AG20443 (cell line): Measurements from ENCODE around the gene OTP.

ENCODE experiments used
- DNase-seq: peaks from one replicate; pipeline ENCODE4 v3.0.0; 2012; ENCODE audit warnings: low spot score, mixed read lengths

OTP gene

GRCh38 chr5:77637998-77638762 lies at the start of gene OTP:
TSS of gene OTP (minus strand) at chr5:77638713. CDS start at chr5:77638549, 164 bp downstream.
- DNase-seq = no peak

GRCh38 chr5:77683171-77683732 lies 44.7 kb upstream of the OTP start:
- DNase-seq = no peak

DNA sequence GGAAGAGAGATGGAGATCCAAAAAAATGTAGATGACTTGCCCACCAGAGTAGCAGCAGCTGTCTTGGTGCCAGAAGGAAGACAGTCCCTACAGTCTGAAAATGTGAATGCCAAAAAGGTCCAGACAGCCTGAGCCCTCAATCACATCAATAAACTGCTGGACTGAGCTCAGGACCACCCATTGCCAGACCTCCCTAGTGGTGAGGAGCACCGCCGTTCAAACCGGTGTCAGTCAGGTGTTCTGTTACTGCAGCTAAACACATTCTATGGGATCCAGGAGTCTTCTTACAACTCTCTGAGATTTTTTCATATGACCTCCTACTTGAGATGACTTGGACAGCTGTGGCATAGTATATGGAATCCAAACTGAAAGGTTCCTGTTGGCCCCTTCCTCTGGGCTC lies 32.0 kb upstream of the OTP start:
- no peak for DNase-seq

- no peak for DNase-seq
Observed at GRCh38 chr5:77669677-77670076, 31.2 kb upstream of the OTP start.

GRCh38 chr5:77663090-77663863 lies 24.8 kb upstream of the OTP start:
- peak; percentile 41 for DNase-seq

GRCh38 chr5:77662635-77663034 lies 24.1 kb upstream of the OTP start:
- DNase-seq = no peak

DNA sequence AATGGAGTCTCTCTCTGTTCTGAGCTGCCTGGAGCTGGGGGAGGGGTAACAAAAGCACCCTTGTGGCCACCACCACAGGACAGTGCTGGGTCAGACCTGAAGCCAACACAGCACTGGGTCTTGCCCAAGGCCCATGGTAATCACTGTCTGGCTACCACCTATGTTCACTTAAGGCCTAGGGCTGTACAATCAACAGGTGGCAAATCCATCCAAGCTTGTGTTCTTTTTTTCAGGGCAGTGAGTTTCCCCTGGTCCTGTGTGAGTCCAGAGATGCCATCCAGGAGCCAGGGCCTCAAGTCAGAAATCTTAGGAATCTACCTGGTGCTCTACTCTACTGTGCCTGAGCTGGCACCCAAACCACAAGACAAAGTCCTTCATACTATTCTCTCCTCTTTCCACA lies 20.1 kb upstream of the OTP start:
- no peak for DNase-seq

DNA sequence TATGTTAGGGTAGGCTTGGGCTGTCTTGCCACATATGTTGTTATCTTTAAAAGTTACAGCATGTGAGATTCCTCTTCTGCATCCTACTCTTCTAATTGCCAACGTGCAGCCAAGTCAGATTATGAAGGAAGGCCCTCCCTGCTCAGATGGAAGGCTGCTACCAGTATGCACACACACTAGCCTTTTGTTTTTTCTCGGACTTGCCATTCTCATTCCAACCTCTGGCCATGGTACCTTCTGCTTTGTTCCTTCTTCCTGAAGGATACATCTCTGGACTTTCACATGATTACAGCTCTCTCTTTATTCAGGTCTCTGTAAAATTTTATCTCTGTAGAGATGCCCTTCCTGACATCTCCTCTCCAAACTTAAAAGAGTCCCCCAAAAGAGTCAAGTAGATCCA lies 12.8 kb upstream of the OTP start:
- DNase-seq = no peak

GRCh38 chr5:77650686-77651085 lies 12.2 kb upstream of the OTP start:
- DNase-seq = no peak

DNA sequence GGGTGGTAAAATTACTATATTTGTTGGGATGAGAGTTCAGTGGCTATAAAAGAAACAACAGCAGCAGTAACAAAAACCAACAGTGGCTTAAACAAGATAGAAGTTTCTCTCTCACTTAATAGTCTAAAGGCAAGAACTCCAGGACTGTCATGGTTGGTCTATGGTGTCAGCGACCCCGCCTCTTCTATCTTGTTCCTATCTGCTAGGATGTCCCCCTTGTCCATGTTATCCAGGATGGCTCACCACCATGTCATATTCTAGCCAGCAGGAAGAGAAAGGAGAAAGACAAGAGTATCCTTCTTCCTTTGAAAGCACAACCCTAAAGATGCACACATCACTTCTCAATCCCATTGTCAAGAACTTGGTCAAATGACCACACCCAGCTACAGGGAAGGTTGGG lies 11.3 kb upstream of the OTP start:
- no peak for DNase-seq

DNA sequence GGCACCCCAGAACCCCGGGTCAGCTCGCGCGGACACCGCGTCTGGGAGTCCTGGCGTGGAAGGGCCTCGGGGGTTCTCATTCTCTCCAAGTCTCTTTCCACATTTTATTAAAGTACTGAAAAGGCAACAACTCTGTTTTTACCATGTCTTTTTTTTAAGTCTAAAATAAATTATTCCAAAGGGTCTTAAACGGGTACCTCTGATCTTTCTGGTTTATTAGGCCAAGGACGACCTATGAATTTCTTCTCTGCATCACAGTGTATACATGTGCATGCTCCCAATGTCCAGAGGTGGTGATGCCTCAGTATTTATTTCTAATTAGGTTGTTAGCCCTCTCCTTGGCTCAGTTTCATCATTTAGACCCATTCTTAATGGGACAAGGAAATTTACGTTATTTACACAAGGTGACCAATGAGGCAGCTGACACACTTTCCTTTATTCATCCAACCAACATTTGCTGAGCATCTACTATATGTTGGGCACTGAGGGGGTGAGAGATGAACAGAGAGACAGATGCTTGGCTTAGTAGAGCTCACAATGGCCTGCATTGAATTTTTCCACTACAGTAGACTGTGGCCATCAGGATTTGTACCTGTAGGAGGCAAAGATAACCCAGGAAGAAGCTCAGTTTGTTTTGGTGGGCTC lies 7.6 kb upstream of the OTP start:
- DNase-seq = no peak

DNA sequence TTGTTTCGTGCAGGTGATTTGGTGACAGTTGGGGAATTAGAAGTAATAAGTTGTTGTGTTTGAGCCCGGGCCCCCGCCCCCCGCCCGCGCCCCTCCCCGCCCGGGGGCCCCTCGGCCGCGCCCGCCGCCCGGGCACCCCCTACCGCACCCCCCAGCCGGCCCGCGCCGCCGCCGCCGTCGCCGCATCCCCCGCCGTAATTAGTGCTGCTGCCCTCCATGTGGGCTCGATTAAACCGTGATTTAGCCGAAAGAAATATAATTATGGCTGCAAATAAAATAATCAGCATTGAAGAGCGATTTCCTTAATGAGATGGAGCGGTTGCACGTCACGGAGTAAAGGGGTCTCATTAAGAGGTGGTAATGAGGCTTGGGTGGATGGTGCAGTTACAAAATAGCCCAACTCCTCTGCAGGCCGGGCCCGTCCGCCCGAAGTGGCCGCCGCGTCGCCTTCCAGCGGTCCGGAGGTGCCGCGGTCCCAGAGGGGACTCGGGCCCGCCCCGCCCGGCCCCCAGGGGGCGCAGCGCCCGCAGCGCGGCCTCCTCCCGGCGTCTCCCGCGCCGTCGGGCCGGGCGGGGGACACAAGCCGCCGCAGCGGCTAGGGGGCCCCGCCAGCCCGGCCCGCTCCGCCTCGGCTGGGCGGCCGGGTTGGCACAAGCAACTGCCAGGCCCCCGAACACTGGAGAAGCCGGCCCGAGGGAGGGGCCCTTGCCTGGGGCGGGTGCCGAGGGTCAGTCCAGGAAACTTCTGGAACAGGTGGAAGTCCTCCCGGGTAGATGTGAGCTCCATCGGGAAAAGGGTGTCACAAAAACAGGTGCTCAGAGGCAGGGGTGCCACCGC lies 6.9 kb upstream of the OTP start:
- DNase-seq = peak; percentile 85

- DNase-seq = no peak
Observed at GRCh38 chr5:77644371-77645157, 6.1 kb upstream of the OTP start.

DNA sequence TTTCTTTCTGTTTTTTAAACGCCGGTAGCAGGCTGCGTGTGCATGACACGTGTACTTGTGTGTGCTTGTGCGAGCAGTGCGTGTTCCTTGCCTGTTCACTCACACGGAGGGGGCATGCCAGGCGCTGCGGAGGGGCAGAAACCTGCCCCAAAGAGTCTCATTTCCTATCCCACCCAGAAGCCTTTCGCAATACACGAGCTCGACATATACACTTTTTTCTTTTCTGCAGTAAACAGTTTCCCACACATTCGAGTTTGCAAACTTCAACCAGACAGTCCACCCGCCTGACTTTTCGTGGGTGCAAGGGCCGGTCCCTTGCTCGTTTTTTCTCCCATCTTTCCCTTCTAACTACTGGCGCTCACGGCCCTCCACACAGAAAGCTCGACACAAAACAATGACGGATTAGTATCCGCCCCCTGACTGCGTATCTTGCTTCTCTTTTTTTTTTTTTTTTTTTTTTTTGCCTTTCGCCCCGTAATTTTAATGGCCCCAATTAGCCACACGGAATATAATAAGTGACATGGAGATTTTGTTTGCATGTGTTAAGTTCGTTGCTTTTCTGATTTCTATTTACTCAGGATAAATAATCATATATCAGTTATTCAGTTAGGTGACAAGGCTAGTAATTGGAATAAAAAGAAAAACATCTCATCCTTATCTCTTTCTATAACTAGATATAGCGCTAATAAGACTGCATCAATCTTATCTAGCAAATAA lies 5.3 kb upstream of the OTP start:
- no peak for DNase-seq

GRCh38 chr5:77642738-77643653 lies 4.5 kb upstream of the OTP start:
- DNase-seq = no peak

DNA sequence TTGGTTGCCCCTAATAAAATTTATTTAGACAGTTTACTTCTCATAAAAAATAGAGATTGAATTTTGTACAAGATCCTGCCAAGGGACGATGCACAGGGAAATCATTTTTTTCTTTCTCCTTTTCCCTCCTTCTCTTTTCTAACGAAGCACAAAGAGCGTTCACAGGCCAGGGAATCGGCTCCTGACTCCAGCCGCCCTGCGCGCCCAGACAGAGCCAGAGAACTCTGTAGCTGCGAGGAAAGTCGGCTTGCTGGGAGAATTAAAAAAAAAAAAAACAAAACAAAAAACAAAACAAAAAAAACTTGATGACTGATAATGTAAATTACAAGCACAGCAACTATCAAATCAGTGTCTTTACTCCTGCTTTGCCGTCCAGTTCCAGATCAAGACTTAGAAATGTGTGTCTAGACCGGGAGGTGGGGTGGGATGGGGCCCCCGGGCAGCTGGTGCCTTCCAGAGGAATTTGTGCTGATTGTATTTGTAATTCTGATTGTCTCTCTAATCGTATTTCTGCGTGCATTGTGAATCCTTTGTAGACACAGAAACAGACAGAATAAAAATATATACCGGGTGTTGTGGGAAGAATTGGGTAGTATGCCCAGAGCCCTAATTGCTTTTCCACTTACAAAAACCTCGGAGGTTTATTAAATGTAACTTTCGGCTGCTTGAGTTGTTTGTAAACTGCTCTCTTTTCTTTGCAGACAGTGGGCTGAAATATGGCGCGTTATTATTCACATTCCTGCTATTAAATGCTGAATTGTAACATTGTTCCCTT lies 3.6 kb upstream of the OTP start:
- DNase-seq = no peak

DNA sequence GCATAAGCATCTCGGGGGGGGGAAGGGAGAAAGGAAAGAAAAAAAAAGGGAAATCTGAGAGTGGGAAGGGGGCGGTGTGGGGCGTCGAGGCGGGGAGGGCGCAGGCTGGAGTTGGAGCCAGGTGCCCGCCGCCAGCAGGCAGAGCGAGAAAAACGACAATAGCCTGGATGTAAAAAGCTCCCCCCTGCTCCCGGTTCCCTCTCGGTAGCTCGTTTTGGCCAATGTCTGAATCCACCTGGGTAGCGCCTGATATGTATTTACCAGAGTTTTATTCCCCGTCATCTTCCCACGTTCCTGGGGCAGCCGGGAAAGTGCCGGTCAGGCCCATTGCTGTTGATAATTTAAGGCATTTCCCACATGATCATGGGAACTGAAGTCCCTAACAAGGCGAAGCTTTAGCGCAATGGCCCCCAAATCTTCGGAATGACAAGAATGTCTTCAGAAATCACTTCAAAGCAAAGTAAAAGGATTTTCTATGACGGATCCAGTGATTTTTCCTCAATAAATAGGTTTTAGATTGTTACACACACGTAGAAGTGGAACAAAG lies 3.0 kb upstream of the OTP start:
- no peak for DNase-seq
